K562 (cell line): ENCODE measurements around the gene FMO2. TPM values are rescaled to one million over a fixed set of nuclear protein-coding genes. Genes with fewer than 3 reads are reported as not detected.

Experiments used
- ATAC-seq: fragments of 200-7000 bp; cut with Tn5 transposase; 3 replicates; pipeline ENCODE4 v1.9.1; 2020; ENCODE audit warnings: moderate library complexity
- BruUV-seq: library from RNA; stranded (reverse); fragments of 400-500 nt; replicated peaks from 2 replicates; lab custom pipeline; 2021; lab: Mats Ljungman, UMichigan
- CTCF ChIA-PET: fragments of 300-600 bp; formaldehyde crosslinking; extraction: SDS; loops from one replicate; lab custom pipeline; 2021; ENCODE audit warnings: low intra/inter-chr PET ratio; lab: Yijun Ruan, JAX
- POLR2A ChIA-PET: fragments of 300-600, 350-650 bp; sonication (Branson Sonifier 250); formaldehyde crosslinking; extraction: SDS; loops from one replicate; lab custom pipeline; 2021; ENCODE audit warnings: antibody characterized with exemption, inconsistent platforms; lab: Yijun Ruan, JAX
- DNase-seq, 4 experiments: peaks; one replicate each; pipeline versions ENCODE4 v3.0.0 to v3.0.0-alpha.2; 2011 to 2018; ENCODE audit warnings: low spot score in 3 of 4, mixed read lengths in 3 of 4; ENCODE audit errors: extremely low read depth in 1 of 4
- FAIRE-seq: peaks from 2 replicates; lab custom pipeline; 2011; peaks lifted over from hg19 to GRCh38; lab: Jason Lieb, UNC
- H2AFZ ChIP-seq: 2 replicates; pipeline ENCODE4 v1.6.0; 2011; ENCODE audit warnings: low read depth, low read length, control low read depth, inconsistent platforms
- H3K27ac ChIP-seq: fragments of 200-600 bp; 3 replicates; pipeline ENCODE4 v1.8.0; 2011; ENCODE audit warnings: low read depth, mild to moderate bottlenecking, control low read depth, inconsistent platforms, low read length, moderate library complexity, mixed read lengths; ENCODE audit errors: extremely low read depth
- H3K27me3 ChIP-seq, 2 experiments: fragments of 300-600 bp in 1 of 2; 2 replicates in 1 of 2; 3 replicates in 1 of 2; pipeline versions ENCODE4 v1.6.0 to v1.8.0; 2011; ENCODE audit warnings: inconsistent platforms in 2 of 2, low read length in 2 of 2, mild to moderate bottlenecking in 1 of 2, mixed read lengths in 1 of 2, moderate library complexity in 1 of 2; ENCODE audit not compliant: control insufficient read depth in 2 of 2, insufficient read depth in 2 of 2
- H3K36me3 ChIP-seq: fragments of 300-600 bp; 3 replicates; pipeline ENCODE4 v1.8.0; 2011; ENCODE audit warnings: mild to moderate bottlenecking, low read length, inconsistent platforms; ENCODE audit not compliant: control insufficient read depth, insufficient read depth
- H3K4me1 ChIP-seq, 2 experiments: fragments of 200-600 bp in 1 of 2; replicated peaks in 1 of 2; 2 replicates in 1 of 2; 3 replicates in 1 of 2; pipeline versions ENCODE4 v1.5.1 to v1.8.0; 2011; ENCODE audit warnings: inconsistent platforms in 2 of 2, low read length in 2 of 2, mild to moderate bottlenecking in 1 of 2, mixed read lengths in 1 of 2, moderate library complexity in 1 of 2; ENCODE audit not compliant: control insufficient read depth in 2 of 2, insufficient read depth in 2 of 2
- H3K4me2 ChIP-seq: 2 replicates; pipeline ENCODE4 v1.6.1; 2011; ENCODE audit warnings: low read length, control low read depth, inconsistent platforms, mixed read lengths; ENCODE audit not compliant: insufficient read depth
- H3K4me3 ChIP-seq: fragments of 200-600 bp; sonication (generic), shearing (Covaris generic); 2 replicates; pipeline ENCODE4 v1.5.1; 2016; ENCODE audit warnings: control low read depth, inconsistent platforms
- H3K79me2 ChIP-seq: fragments of 200-600 bp; 3 replicates; pipeline ENCODE4 v1.8.0; 2011; ENCODE audit warnings: low read length, inconsistent platforms; ENCODE audit not compliant: control insufficient read depth, insufficient read depth
- H3K9ac ChIP-seq, 2 experiments: 2 replicates each; pipeline versions ENCODE4 v1.6.0 to v1.6.1; 2011; ENCODE audit warnings: low read depth in 2 of 2, low read length in 2 of 2, control low read depth in 1 of 2, inconsistent platforms in 1 of 2, mild to moderate bottlenecking in 1 of 2, mixed read lengths in 1 of 2; ENCODE audit not compliant: insufficient read depth in 1 of 2
- H3K9me1 ChIP-seq: one replicate; pipeline ENCODE4 v1.6.0; 2011; ENCODE audit warnings: inconsistent platforms, mild to moderate bottlenecking, low read length, moderate library complexity; ENCODE audit not compliant: control insufficient read depth, insufficient read depth
- H3K9me3 ChIP-seq: replicated peaks from 2 replicates; pipeline ENCODE4 v1.5.1; 2011; ENCODE audit warnings: low read depth, low read length, inconsistent platforms; ENCODE audit not compliant: control insufficient read depth, insufficient read depth
- H4K20me1 ChIP-seq: replicated peaks from 2 replicates; pipeline ENCODE4 v1.6.1; 2011; ENCODE audit warnings: low read length, inconsistent platforms, mixed read lengths; ENCODE audit not compliant: control insufficient read depth, insufficient read depth
- ATF2 ChIP-seq: sonication (generic); formaldehyde crosslinking; IDR thresholded peaks from 2 replicates; pipeline ENCODE4 v1.8.1; 2022; ENCODE audit warnings: missing genetic modification reagents
- BACH1 ChIP-seq: fragments of 200-800 bp; sonication (Bioruptor generic); IDR thresholded peaks from 2 replicates; pipeline ENCODE4 v1.6.1; 2016; ENCODE audit warnings: missing genetic modification characterization, missing compliant biosample characterization
- CTCF ChIP-seq, 3 experiments: IDR thresholded peaks in 2 of 3; conservative IDR thresholded peaks in 1 of 3; 2 replicates each; pipeline ENCODE4 v1.5.1; 2011 to 2012; ENCODE audit warnings: low read length in 3 of 3, mild to moderate bottlenecking in 3 of 3, control low read depth in 2 of 3, improper control_type of control experiment in 1 of 3, inconsistent platforms in 1 of 3, low read depth in 1 of 3, mixed read lengths in 1 of 3, moderate library complexity in 1 of 3; ENCODE audit not compliant: insufficient read depth in 2 of 3
- ELK1 ChIP-seq: sonication (generic); formaldehyde crosslinking; IDR thresholded peaks from 2 replicates; pipeline ENCODE4 v1.8.1; 2022; ENCODE audit warnings: missing genetic modification reagents
- HMG20A ChIP-seq: fragments of 450-650 bp; formaldehyde crosslinking; conservative IDR thresholded peaks from 2 replicates; pipeline ENCODE4 v1.4.0; 2020; ENCODE audit warnings: mild to moderate bottlenecking, mixed read lengths
- ILF3 ChIP-seq: fragments of 450-650 bp; IDR thresholded peaks from 2 replicates; pipeline ENCODE4 v1.6.1; 2018; ENCODE audit warnings: antibody characterized with exemption, mild to moderate bottlenecking, moderate library complexity, borderline replicate concordance
- NCOA2 ChIP-seq, 2 experiments: fragments of 450-650 bp; IDR thresholded peaks; 2 replicates each; pipeline ENCODE4 v1.6.1; 2018; ENCODE audit warnings: mild to moderate bottlenecking in 2 of 2, moderate library complexity in 1 of 2; ENCODE audit not compliant: partially characterized antibody in 2 of 2
- PTBP1 ChIP-seq: fragments of 200-400 bp; formaldehyde crosslinking; IDR thresholded peaks from 2 replicates; pipeline ENCODE4 v1.6.1; 2017; ENCODE audit warnings: low read depth, low read length
- SIX5 ChIP-seq, 2 experiments: IDR thresholded peaks; 2 replicates each; pipeline ENCODE4 v1.6.1; 2011; ENCODE audit warnings: low read length in 2 of 2, borderline replicate concordance in 1 of 2, low read depth in 1 of 2, mild to moderate bottlenecking in 1 of 2, moderate library complexity in 1 of 2; ENCODE audit not compliant: insufficient read depth in 1 of 2
- STAT5B ChIP-seq: fragments of 250-450 bp; sonication (Bioruptor Pico); IDR thresholded peaks from 2 replicates; pipeline ENCODE4 v1.8.0; 2021; ENCODE audit warnings: mild to moderate bottlenecking, inconsistent platforms
- TEAD4 ChIP-seq, 2 experiments: sonication (generic) in 1 of 2; formaldehyde crosslinking in 1 of 2; IDR thresholded peaks; 2 replicates each; pipeline versions ENCODE4 v1.6.1 to v1.8.0; 2012 to 2022; ENCODE audit warnings: borderline replicate concordance in 1 of 2, inconsistent platforms in 1 of 2, low read length in 1 of 2, mild to moderate bottlenecking in 1 of 2, missing genetic modification reagents in 1 of 2
- TFE3 ChIP-seq: fragments of 450-650 bp; formaldehyde crosslinking; IDR thresholded peaks from 2 replicates; pipeline ENCODE4 v1.4.0; 2020; ENCODE audit warnings: mild to moderate bottlenecking, mixed read lengths
- ZNF165 ChIP-seq: fragments of 250-450 bp; sonication (Bioruptor Pico); IDR thresholded peaks from 2 replicates; pipeline ENCODE4 v1.4.0; 2020; ENCODE audit warnings: borderline replicate concordance
- WGBS: fragments of 100-300 bp; shearing (Covaris generic); methylation state at CpG from one replicate; pipeline ENCODE4 v1.1.6; 2016; ENCODE audit warnings: low coverage, mixed read lengths; ENCODE audit not compliant: insufficient coverage; ENCODE audit errors: missing lambda C conversion rate; 5-methylcytosine and 5-hydroxymethylcytosine counted together
- in situ Hi-C: fragments of 300-500 bp; cut with MboI; formaldehyde crosslinking; loops from 4 replicates; pipeline ENCODE4 v1.15.0; 2018; ENCODE audit warnings: inconsistent platforms, mixed read lengths
- intact Hi-C: fragments of 100-400 bp; cut with micrococcal nuclease; formaldehyde crosslinking; loops from 2 replicates; pipeline ENCODE4 v1.14.2; 2022
- polyA plus RNA-seq, 8 experiments: library from polyadenylated mRNA; depleted of rRNA in 4 of 8; stranded (reverse) in 5 of 8; unstranded in 3 of 8; fragments of >200 nt; fragmentation: Nextera tagmentation in 2 of 8; fragmentation: Illumina TruSeq in 1 of 8; extraction: Ambion mirVana in 2 of 8; extraction: Trizol in 1 of 8; gene quantifications; 2 replicates each; pipeline versions ENCODE4 v1.2.1 to v1.2.3, GENCODE V29; 2011 to 2014; ENCODE audit warnings: inconsistent platforms in 1 of 8, missing spikeins in 1 of 8
- total RNA-seq, 7 experiments: library from RNA; depleted of rRNA in 6 of 7; stranded (reverse); fragments of >200 nt in 6 of 7; fragmentation: Illumina TruSeq in 2 of 7; extraction: Trizol in 2 of 7; gene quantifications; 2 replicates each; pipeline versions ENCODE4 v1.2.1 to v1.2.3, GENCODE V29; 2011 to 2021; ENCODE audit warnings: low replicate concordance in 1 of 7

Gene FMO2
- total and polyA plus RNA-seq, 9 of the 15 experiments (the other 6 are each of a cell fraction or from before 2014, with no cell fraction given), result not detected

GRCh38 chr1:171142416-171143385, 42.4 kb upstream of the FMO2 start:
- under 1% methylated on average over 8 of the region's 8 CpGs for WGBS
- POLR2A ChIA-PET, result no interaction called here
- ATAC-seq (no peak), FAIRE-seq (no peak), DNase-seq (no peak)
- intact Hi-C loops, result no loop called here
- H3K4me2 ChIP-seq, result no peak overlapping the region
- no peaks in the 10 kb centered on the region for H4K20me1 ChIP-seq
- H3K36me3 ChIP-seq, result no peaks in the 10 kb centered on the region
- no peaks in the 10 kb centered on the region for H3K79me2 ChIP-seq
- no peaks in the 10 kb centered on the region for H3K27me3 ChIP-seq
- no peaks in the 10 kb centered on the region for H3K9me1 ChIP-seq
- H3K4me3 ChIP-seq, result no peak overlapping the region
- 0 out of 2 replicates have a peak, but pooled peaks cover 2% of the 10 kb centered on the region for H3K9me3 ChIP-seq
- H3K4me1 ChIP-seq, result no peaks in the 10 kb centered on the region
- no peak overlapping the region for H3K9ac ChIP-seq
- in situ Hi-C loops, result no loop called here
- no peak overlapping the region for H3K27ac ChIP-seq
- CTCF ChIA-PET, result no interaction called here
- BruUV-seq, result no TSS peak
- no peak overlapping the region for H2AFZ ChIP-seq
- TF ChIP-seq ILF3 (no peak), BACH1 (tag) (no peak), ELK1 (CRISPR knock-in tag) (no peak), PTBP1 (no peak), TEAD4 (IDR thresholded peaks at IDR 0.05; ENCODE audit: low read length) (no peak), TEAD4 (CRISPR knock-in tag; IDR thresholded peaks at IDR 0.05; ENCODE audit: borderline replicate concordance) (no peak), CTCF (IDR thresholded peaks at IDR 0.05 in 2 of 3, conservative IDR thresholded peaks at IDR 0.05 in 1 of 3; ENCODE audit: insufficient read depth in 2 of 3, low read depth in 1 of 3, low read length in 3 of 3) (no peak), SIX5 (IDR thresholded peaks at IDR 0.05; ENCODE audit: borderline replicate concordance in 1 of 2, insufficient read depth in 1 of 2, low read depth in 1 of 2, low read length in 2 of 2) (no peak), ATF2 (no peak), ZNF165 (no peak), TFE3 (CRISPR knock-in tag) (no peak), HMG20A (CRISPR knock-in tag) (no peak), STAT5B (no peak), NCOA2 (IDR thresholded peaks at IDR 0.05; ENCODE audit: partially characterized antibody in 2 of 2) (no peak)
